Thoracic aorta (tissue), 2 donors: ENCODE data around the gene CALY. TPM values are rescaled to one million over a fixed set of nuclear protein-coding genes. Genes with fewer than 3 reads are reported as not detected.
A peak's percentile ranks its signal among the peaks of the same experiment; 100 is the strongest.

Experiments used
- ATAC-seq: fragments of 150-250 bp; one replicate; pipeline ENCODE4 v1.8.0; 2017; ENCODE audit warnings: low read depth; ENCODE audit not compliant: insufficient number of reproducible peaks, low FRiP score
- DNase-seq: peaks from one replicate; pipeline ENCODE4 v3.0.0-alpha.2; 2020; ENCODE audit warnings: low spot score
- H3K27ac ChIP-seq, 2 donors: fragments of 200-600 bp; sonication (generic); 1 replicate in 1 of 2; 2 replicates in 1 of 2; pipeline ENCODE4 v1.5.1; 2016; ENCODE audit warnings: mild to moderate bottlenecking in 2 of 2, moderate library complexity in 2 of 2
- H3K27me3 ChIP-seq: fragments of 200-600 bp; sonication (generic); replicated peaks from 2 replicates; pipeline ENCODE4 v1.6.0; 2016; ENCODE audit warnings: mild to moderate bottlenecking; ENCODE audit not compliant: insufficient read depth
- H3K36me3 ChIP-seq: fragments of 200-600 bp; sonication (generic); one replicate; pipeline ENCODE4 v1.5.1; 2016
- H3K4me1 ChIP-seq, 2 donors: fragments of 200-600 bp; sonication (generic); 1 replicate in 1 of 2; 2 replicates in 1 of 2; pipeline versions ENCODE4 v1.5.1 to v1.6.0; 2016; ENCODE audit warnings: low read depth in 2 of 2, mild to moderate bottlenecking in 1 of 2; ENCODE audit not compliant: control insufficient read depth in 1 of 2
- H3K4me3 ChIP-seq: fragments of 200-600 bp; sonication (generic); 2 replicates; pipeline ENCODE4 v1.5.1; 2016; ENCODE audit warnings: mild to moderate bottlenecking
- H3K9me3 ChIP-seq: fragments of 200-600 bp; sonication (generic); 2 replicates; pipeline ENCODE4 v1.5.1; 2016
- CTCF ChIP-seq: fragments of 200-600 bp; sonication (generic); IDR thresholded peaks from one replicate; pipeline ENCODE4 v1.5.1; 2019; ENCODE audit warnings: antibody characterized with exemption
- total RNA-seq, 2 donors: library from RNA; depleted of rRNA; stranded (reverse); fragments of >200 nt; gene quantifications; one replicate each; pipeline versions ENCODE4 v1.1.0 to v1.2.3, GENCODE V29; 2016

Gene CALY
- total RNA-seq, 2 donors from 2014 or later, result not detected

GRCh38 chr10:133318494-133319127 is 18.1 kb downstream of the CALY start:
- TF ChIP-seq CTCF, result peak; percentile 33
- H3K27me3 ChIP-seq, result no peaks in the 10 kb centered on the region
- DNase-seq (no peak), ATAC-seq (peak; percentile 36)
- peaks cover 4 to 6% of the 10 kb centered on the region in 2 donors for H3K4me1 ChIP-seq
- peak overlapping the region; percentile 63 for H3K4me3 ChIP-seq
- no peak overlapping the region for H3K27ac ChIP-seq
- H3K9me3 ChIP-seq, result no peaks in the 10 kb centered on the region
- H3K36me3 ChIP-seq, result no peaks in the 10 kb centered on the region

- no peaks in the 10 kb centered on the region for H3K27me3 ChIP-seq
- no peak for TF ChIP-seq CTCF
- peaks cover 4 to 6% of the 10 kb centered on the region in 2 donors for H3K4me1 ChIP-seq
- DNase-seq (no peak), ATAC-seq (no peak)
- H3K9me3 ChIP-seq, result no peaks in the 10 kb centered on the region
- H3K36me3 ChIP-seq, result peaks cover 11% of the 10 kb centered on the region
- H3K4me3 ChIP-seq, result no peak overlapping the region
- no peak overlapping the region for H3K27ac ChIP-seq
Observed at GRCh38 chr10:133316732-133317131, 20.0 kb downstream of the CALY start.

GRCh38 chr10:133316266-133316665 is 20.4 kb downstream of the CALY start:
- Histone ChIP-seq H3K4me1 (peaks cover 4 to 6% of the 10 kb centered on the region in 2 donors), H3K4me3 (no peak overlapping the region), H3K9me3 (no peaks in the 10 kb centered on the region), H3K27me3 (no peaks in the 10 kb centered on the region), H3K36me3 (peaks cover 16% of the 10 kb centered on the region), H3K27ac (no peak overlapping the region)
- ATAC-seq (no peak), DNase-seq (no peak)
- TF ChIP-seq CTCF, result no peak

GRCh38 chr10:133315847-133316246 is 20.8 kb downstream of the CALY start:
- H3K36me3 ChIP-seq, result peaks cover 16% of the 10 kb centered on the region
- H3K27me3 ChIP-seq, result no peaks in the 10 kb centered on the region
- H3K4me3 ChIP-seq, result no peak overlapping the region
- peaks cover 4 to 6% of the 10 kb centered on the region in 2 donors for H3K4me1 ChIP-seq
- ATAC-seq (no peak), DNase-seq (no peak)
- no peaks in the 10 kb centered on the region for H3K9me3 ChIP-seq
- TF ChIP-seq CTCF, result no peak
- H3K27ac ChIP-seq, result no peak overlapping the region

- H3K4me1 ChIP-seq, result peaks cover 4 to 6% of the 10 kb centered on the region in 2 donors
Observed at GRCh38 chr10:133314911-133315310, 21.8 kb downstream of the CALY start.

More at GRCh38 chr10:133314911-133315310, 21.8 kb downstream of the CALY start:
- Histone ChIP-seq H3K36me3 (peaks cover 19% of the 10 kb centered on the region), H3K27ac (no peak overlapping the region), H3K27me3 (no peaks in the 10 kb centered on the region), H3K4me3 (no peak overlapping the region), H3K9me3 (no peaks in the 10 kb centered on the region)
- no peak for TF ChIP-seq CTCF
- ATAC-seq (no peak), DNase-seq (no peak)
